Measurements from ENCODE around the gene ACSF3.

ACSF3 gene

GRCh38 chr16:89095491-89095951 lies 1.9 kb downstream of the ACSF3 start:
- H3K4me3 ChIP-seq (ENCODE audit: low read depth, low read length): no peak overlapping the region
- no peak for TF ChIP-seq CTCF (conservative IDR thresholded peaks at IDR 0.05; ENCODE audit: low read depth, low read length)
- DNase-seq (ENCODE audit: low read depth): no peak

- no peak overlapping the region for H3K4me3 ChIP-seq (ENCODE audit: low read depth, low read length)
Observed at GRCh38 chr16:89096042-89096717, 2.5 kb downstream of the ACSF3 start.

GRCh38 chr16:89096768-89097391 lies 3.2 kb downstream of the ACSF3 start:
- no peak for TF ChIP-seq CTCF (conservative IDR thresholded peaks at IDR 0.05; ENCODE audit: low read depth, low read length)
- no peak overlapping the region for H3K4me3 ChIP-seq (ENCODE audit: low read depth, low read length)
- no peak for DNase-seq (ENCODE audit: low read depth)

More at GRCh38 chr16:89096042-89096717, 2.5 kb downstream of the ACSF3 start:
- TF ChIP-seq CTCF (conservative IDR thresholded peaks at IDR 0.05; ENCODE audit: low read depth, low read length): no peak
- no peak for DNase-seq (ENCODE audit: low read depth)

GRCh38 chr16:89097392-89097772 lies 3.7 kb downstream of the ACSF3 start:
- DNase-seq (ENCODE audit: low read depth): no peak
- H3K4me3 ChIP-seq (ENCODE audit: low read depth, low read length): no peak overlapping the region
- no peak for TF ChIP-seq CTCF (conservative IDR thresholded peaks at IDR 0.05; ENCODE audit: low read depth, low read length)

- H3K4me3 ChIP-seq (ENCODE audit: low read depth, low read length): no peak overlapping the region
- no peak for TF ChIP-seq CTCF (conservative IDR thresholded peaks at IDR 0.05; ENCODE audit: low read depth, low read length)
- DNase-seq (ENCODE audit: low read depth): no peak
Observed at GRCh38 chr16:89098767-89099430, 5.2 kb downstream of the ACSF3 start.

- no peak for DNase-seq (ENCODE audit: low read depth)
- H3K4me3 ChIP-seq (ENCODE audit: low read depth, low read length): no peak overlapping the region
- no peak for TF ChIP-seq CTCF (conservative IDR thresholded peaks at IDR 0.05; ENCODE audit: low read depth, low read length)
Observed at GRCh38 chr16:89099905-89100304, 6.3 kb downstream of the ACSF3 start.
